HepG2 (cell line): ENCODE measurements around the gene NOL4L. TPM values are rescaled to one million over a fixed set of nuclear protein-coding genes. Genes with fewer than 3 reads are reported as not detected.

Experiments used
- ATAC-seq: fragments of 200-7000 bp; cut with Tn5 transposase; 3 replicates; pipeline ENCODE4 v1.9.1; 2020; ENCODE audit warnings: mild to moderate bottlenecking, moderate library complexity
- BruUV-seq: library from RNA; stranded (reverse); fragments of 400-500 nt; replicated peaks from 2 replicates; lab custom pipeline; 2021; lab: Mats Ljungman, UMichigan
- CTCF ChIA-PET: fragments of 300-600 bp; formaldehyde crosslinking; extraction: SDS; loops from one replicate; lab custom pipeline; 2021; ENCODE audit warnings: low total read pairs, inconsistent platforms, low intra/inter-chr PET ratio; lab: Yijun Ruan, JAX
- POLR2A ChIA-PET: fragments of 350-600 bp; sonication (Branson Sonifier 250); formaldehyde crosslinking; loops from one replicate; lab custom pipeline; 2020; ENCODE audit warnings: antibody characterized with exemption, inconsistent platforms; lab: Yijun Ruan, JAX
- DNase-seq: peaks from one replicate; pipeline ENCODE4 v3.0.0-alpha.2; 2015; ENCODE audit warnings: low spot score
- FAIRE-seq: peaks from 3 replicates; lab custom pipeline; 2011; peaks lifted over from hg19 to GRCh38; lab: Jason Lieb, UNC
- H2AFZ ChIP-seq: one replicate; pipeline ENCODE4 v1.6.1; 2011; ENCODE audit warnings: low read length, inconsistent platforms
- H3K27ac ChIP-seq: fragments of 300-600 bp; 3 replicates; pipeline ENCODE4 v1.8.0; 2011; ENCODE audit warnings: mixed run types, mild to moderate bottlenecking, mixed read lengths, low read length, inconsistent platforms; ENCODE audit not compliant: insufficient read depth; ENCODE audit errors: extremely low read length
- H3K27me3 ChIP-seq, 2 experiments: fragments of 200-600 bp in 1 of 2; 2 replicates in 1 of 2; 3 replicates in 1 of 2; pipeline versions ENCODE4 v1.6.0 to v1.8.0; 2011; ENCODE audit warnings: low read length in 2 of 2, mild to moderate bottlenecking in 2 of 2, moderate library complexity in 2 of 2, inconsistent platforms in 1 of 2; ENCODE audit not compliant: insufficient read depth in 2 of 2, control insufficient read depth in 1 of 2
- H3K36me3 ChIP-seq, 2 experiments: fragments of 200-600 bp in 1 of 2; replicated peaks in 1 of 2; 2 replicates in 1 of 2; 3 replicates in 1 of 2; pipeline versions ENCODE4 v1.5.1 to v1.8.0; 2011; ENCODE audit warnings: low read length in 2 of 2, inconsistent platforms in 1 of 2; ENCODE audit not compliant: insufficient read depth in 2 of 2, control insufficient read depth in 1 of 2
- H3K4me1 ChIP-seq: 2 replicates; pipeline ENCODE4 v1.5.1; 2012; ENCODE audit warnings: low read length, inconsistent platforms; ENCODE audit not compliant: insufficient read depth
- H3K4me2 ChIP-seq: 2 replicates; pipeline ENCODE4 v1.6.0; 2011; ENCODE audit warnings: low read depth, low read length, inconsistent platforms
- H3K4me3 ChIP-seq, 3 experiments: fragments of 200-600 bp in 1 of 3; sonication (generic), shearing (Covaris generic) in 1 of 3; replicated peaks in 1 of 3; 2 replicates each; pipeline ENCODE4 v1.5.1; 2011 to 2016; ENCODE audit warnings: low read length in 3 of 3, inconsistent platforms in 2 of 3, low read depth in 2 of 3, mild to moderate bottlenecking in 2 of 3, control low read depth in 1 of 3, mixed read lengths in 1 of 3; ENCODE audit not compliant: insufficient read depth in 1 of 3
- H3K79me2 ChIP-seq: one replicate; pipeline ENCODE4 v1.6.1; 2011; ENCODE audit warnings: low read length, inconsistent platforms; ENCODE audit not compliant: insufficient read depth
- H3K9ac ChIP-seq: 2 replicates; pipeline ENCODE4 v1.6.0; 2011; ENCODE audit warnings: mild to moderate bottlenecking, low read depth, low read length, inconsistent platforms; ENCODE audit not compliant: insufficient read depth
- H3K9me3 ChIP-seq: 2 replicates; pipeline ENCODE4 v1.5.1; 2012; ENCODE audit warnings: mild to moderate bottlenecking, low read length
- H4K20me1 ChIP-seq: 2 replicates; pipeline ENCODE4 v1.6.0; 2011; ENCODE audit warnings: inconsistent platforms, mild to moderate bottlenecking, low read length, moderate library complexity; ENCODE audit not compliant: insufficient read depth
- ADNP ChIP-seq: sonication (generic); formaldehyde crosslinking; IDR thresholded peaks from 2 replicates; pipeline ENCODE4 v1.4.0; 2020; ENCODE audit warnings: missing genetic modification reagents
- CENPT ChIP-seq: sonication (generic); formaldehyde crosslinking; IDR thresholded peaks from 2 replicates; pipeline ENCODE4 v1.8.0; 2022; ENCODE audit warnings: low read depth, mild to moderate bottlenecking, moderate library complexity, missing genetic modification reagents
- CHD2 ChIP-seq: IDR thresholded peaks from 2 replicates; pipeline ENCODE4 v1.6.1; 2011; ENCODE audit warnings: low read depth, low read length, improper control_type of control experiment
- LBX2 ChIP-seq: sonication (generic); formaldehyde crosslinking; IDR thresholded peaks from 2 replicates; pipeline ENCODE4 v1.5.0; 2020; ENCODE audit warnings: missing genetic modification reagents, mild to moderate bottlenecking, borderline replicate concordance
- NR2F2 ChIP-seq: IDR thresholded peaks from 2 replicates; pipeline ENCODE4 v1.6.1; 2012; ENCODE audit warnings: low read depth, inconsistent platforms, borderline replicate concordance
- PHF21A ChIP-seq: sonication (generic); formaldehyde crosslinking; IDR thresholded peaks from 2 replicates; pipeline ENCODE4 v1.5.0; 2020; ENCODE audit warnings: mild to moderate bottlenecking, missing genetic modification reagents
- PITX1 ChIP-seq: sonication (generic); formaldehyde crosslinking; IDR thresholded peaks from 2 replicates; pipeline ENCODE4 v1.5.1; 2020; ENCODE audit warnings: mild to moderate bottlenecking, missing genetic modification reagents
- SAFB2 ChIP-seq: sonication (generic); formaldehyde crosslinking; IDR thresholded peaks from 2 replicates; pipeline ENCODE4 v1.5.1; 2020; ENCODE audit warnings: missing genetic modification reagents, low read depth, mild to moderate bottlenecking, borderline replicate concordance
- SIX4 ChIP-seq: sonication (generic); formaldehyde crosslinking; IDR thresholded peaks from 2 replicates; pipeline ENCODE4 v1.4.0; 2020; ENCODE audit warnings: missing genetic modification reagents
- ZSCAN25 ChIP-seq: sonication (generic); formaldehyde crosslinking; IDR thresholded peaks from 2 replicates; pipeline ENCODE4 v1.8.0; 2022; ENCODE audit warnings: mild to moderate bottlenecking, missing genetic modification reagents
- WGBS: methylation state at CpG from one replicate; pipeline ENCODE4 v1.1.6; 2017; ENCODE audit warnings: low lambda C conversion rate; 5-methylcytosine and 5-hydroxymethylcytosine counted together
- in situ Hi-C: cut with HindIII; loops from 2 replicates; pipeline ENCODE4 v1.10.0; 2017; ENCODE audit warnings: low pct_unique_long_range_greater_than_20kb; ENCODE audit not compliant: extremely low pct_ligation_motif_present
- intact Hi-C: fragments of 100-400 bp; cut with micrococcal nuclease; formaldehyde crosslinking; loops from one replicate; pipeline ENCODE4 v1.10.0; 2022; ENCODE audit not compliant: unreplicated experiment
- polyA plus RNA-seq, 8 experiments: library from polyadenylated mRNA; depleted of rRNA in 3 of 8; stranded (reverse) in 7 of 8; unstranded in 1 of 8; fragments of >200 nt; fragmentation: Illumina TruSeq in 4 of 8; extraction: Trizol in 4 of 8; gene quantifications; 2 replicates each; pipeline versions ENCODE4 v1.2.1 to v1.2.3, GENCODE V29; 2011 to 2016; ENCODE audit warnings: low read depth in 4 of 8, missing spikeins in 1 of 8, mixed read lengths in 1 of 8; ENCODE audit not compliant: insufficient read depth in 1 of 8
- total RNA-seq, 5 experiments: library from RNA; depleted of rRNA; stranded (reverse); fragments of >200 nt; fragmentation: Illumina TruSeq; extraction: Trizol; gene quantifications; 2 replicates each; pipeline ENCODE4 v1.2.3, GENCODE V29; 2016; ENCODE audit warnings: low read depth in 1 of 5
- TF ChIP-seq, protein P1 (sequence below): sonication (generic); formaldehyde crosslinking; IDR thresholded peaks from 2 replicates; pipeline ENCODE4 v1.5.1; 2020; ENCODE audit warnings: mild to moderate bottlenecking, missing genetic modification reagents, moderate library complexity
- TF ChIP-seq, protein P2 (sequence below): sonication (generic); formaldehyde crosslinking; IDR thresholded peaks from 2 replicates; pipeline ENCODE4 v1.4.0; 2020; ENCODE audit warnings: missing genetic modification reagents

Gene NOL4L
- total and polyA plus RNA-seq, 2 of the 13 experiments (the other 11 are each of a cell fraction or from before 2014, with no cell fraction given) = 16.6 to 35.4 TPM

- no peak overlapping the region for H3K4me2 ChIP-seq
- H3K79me2 ChIP-seq = no peaks in the 10 kb centered on the region
- in situ Hi-C loops (no loop called here), intact Hi-C loops (loop anchor here (2.0 to 5.0 kb wide), 2 partner anchors 19 to 41 kb away; no protein-coding TSS in a partner anchor)
- no peaks in the 10 kb centered on the region for H3K27me3 ChIP-seq
- H3K4me3 ChIP-seq = no peak overlapping the region
- H3K4me1 ChIP-seq = peaks cover 94% of the 10 kb centered on the region
- ATAC-seq (no peak), DNase-seq (no peak), FAIRE-seq (no peak)
- no peaks in the 10 kb centered on the region for H3K36me3 ChIP-seq
- CTCF ChIA-PET = no interaction called here
- no peak overlapping the region for H3K9ac ChIP-seq
- no peaks in the 10 kb centered on the region for H4K20me1 ChIP-seq
- H3K27ac ChIP-seq = no peak overlapping the region
- WGBS = 72% methylated on average over 25 of the region's 25 CpGs
- no peak overlapping the region for H2AFZ ChIP-seq
- no peaks in the 10 kb centered on the region for H3K9me3 ChIP-seq
- BruUV-seq = no TSS peak
- POLR2A ChIA-PET = interaction anchor here (1.1 to 2.2 kb wide), 6 partner anchors 18 to 40 kb away, joined by 3 to 16 read pairs (median 4); no protein-coding TSS in a partner anchor
- TF ChIP-seq LBX2 (CRISPR knock-in tag) (0 out of 2 replicates have a peak, but pooled peaks have one; percentile 7), ZSCAN25 (CRISPR knock-in tag) (peak; percentile 95), CENPT (no peak), NR2F2 (no peak), PITX1 (CRISPR knock-in tag) (no peak), SIX4 (CRISPR knock-in tag) (no peak), CHD2 (no peak), SAFB2 (CRISPR knock-in tag) (no peak), PHF21A (no peak), ADNP (CRISPR knock-in tag) (peak; percentile 69; the same call in 1 of the 2 replicates)
- TF ChIP-seq, protein P1, sequence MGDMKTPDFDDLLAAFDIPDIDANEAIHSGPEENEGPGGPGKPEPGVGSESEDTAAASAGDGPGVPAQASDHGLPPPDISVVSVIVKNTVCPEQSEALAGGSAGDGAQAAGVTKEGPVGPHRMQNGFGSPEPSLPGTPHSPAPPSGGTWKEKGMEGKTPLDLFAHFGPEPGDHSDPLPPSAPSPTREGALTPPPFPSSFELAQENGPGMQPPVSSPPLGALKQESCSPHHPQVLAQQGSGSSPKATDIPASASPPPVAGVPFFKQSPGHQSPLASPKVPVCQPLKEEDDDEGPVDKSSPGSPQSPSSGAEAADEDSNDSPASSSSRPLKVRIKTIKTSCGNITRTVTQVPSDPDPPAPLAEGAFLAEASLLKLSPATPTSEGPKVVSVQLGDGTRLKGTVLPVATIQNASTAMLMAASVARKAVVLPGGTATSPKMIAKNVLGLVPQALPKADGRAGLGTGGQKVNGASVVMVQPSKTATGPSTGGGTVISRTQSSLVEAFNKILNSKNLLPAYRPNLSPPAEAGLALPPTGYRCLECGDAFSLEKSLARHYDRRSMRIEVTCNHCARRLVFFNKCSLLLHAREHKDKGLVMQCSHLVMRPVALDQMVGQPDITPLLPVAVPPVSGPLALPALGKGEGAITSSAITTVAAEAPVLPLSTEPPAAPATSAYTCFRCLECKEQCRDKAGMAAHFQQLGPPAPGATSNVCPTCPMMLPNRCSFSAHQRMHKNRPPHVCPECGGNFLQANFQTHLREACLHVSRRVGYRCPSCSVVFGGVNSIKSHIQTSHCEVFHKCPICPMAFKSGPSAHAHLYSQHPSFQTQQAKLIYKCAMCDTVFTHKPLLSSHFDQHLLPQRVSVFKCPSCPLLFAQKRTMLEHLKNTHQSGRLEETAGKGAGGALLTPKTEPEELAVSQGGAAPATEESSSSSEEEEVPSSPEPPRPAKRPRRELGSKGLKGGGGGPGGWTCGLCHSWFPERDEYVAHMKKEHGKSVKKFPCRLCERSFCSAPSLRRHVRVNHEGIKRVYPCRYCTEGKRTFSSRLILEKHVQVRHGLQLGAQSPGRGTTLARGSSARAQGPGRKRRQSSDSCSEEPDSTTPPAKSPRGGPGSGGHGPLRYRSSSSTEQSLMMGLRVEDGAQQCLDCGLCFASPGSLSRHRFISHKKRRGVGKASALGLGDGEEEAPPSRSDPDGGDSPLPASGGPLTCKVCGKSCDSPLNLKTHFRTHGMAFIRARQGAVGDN (CRISPR knock-in tag) = peak; percentile 54; the same call in 1 of the 2 replicates
- TF ChIP-seq, protein P2, sequence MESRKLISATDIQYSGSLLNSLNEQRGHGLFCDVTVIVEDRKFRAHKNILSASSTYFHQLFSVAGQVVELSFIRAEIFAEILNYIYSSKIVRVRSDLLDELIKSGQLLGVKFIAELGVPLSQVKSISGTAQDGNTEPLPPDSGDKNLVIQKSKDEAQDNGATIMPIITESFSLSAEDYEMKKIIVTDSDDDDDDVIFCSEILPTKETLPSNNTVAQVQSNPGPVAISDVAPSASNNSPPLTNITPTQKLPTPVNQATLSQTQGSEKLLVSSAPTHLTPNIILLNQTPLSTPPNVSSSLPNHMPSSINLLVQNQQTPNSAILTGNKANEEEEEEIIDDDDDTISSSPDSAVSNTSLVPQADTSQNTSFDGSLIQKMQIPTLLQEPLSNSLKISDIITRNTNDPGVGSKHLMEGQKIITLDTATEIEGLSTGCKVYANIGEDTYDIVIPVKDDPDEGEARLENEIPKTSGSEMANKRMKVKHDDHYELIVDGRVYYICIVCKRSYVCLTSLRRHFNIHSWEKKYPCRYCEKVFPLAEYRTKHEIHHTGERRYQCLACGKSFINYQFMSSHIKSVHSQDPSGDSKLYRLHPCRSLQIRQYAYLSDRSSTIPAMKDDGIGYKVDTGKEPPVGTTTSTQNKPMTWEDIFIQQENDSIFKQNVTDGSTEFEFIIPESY = peak; percentile 81
These were observed 21.5 kb downstream of the NOL4L start for GRCh38 chr20:32563311-32564272.
